Renal pelvis (tissue), 4 donors: ENCODE results near the gene RPTOR. TPM values are rescaled to one million over a fixed set of nuclear protein-coding genes. Genes with fewer than 3 reads are reported as not detected.
"Not testable (repeated sequence)": the region's sequence is repeated elsewhere in the genome, so short reads cannot be mapped to it uniquely, and the experiment has no call there.

ENCODE experiments used
- DNase-seq: peaks from one replicate; pipeline ENCODE4 v3.0.0-alpha.2; 2013
- polyA plus RNA-seq, 3 donors: library from polyadenylated mRNA; unstranded; fragments of 120-200 nt; gene quantifications; one replicate each; pipeline ENCODE4 v1.2.1, GENCODE V29; 2013; ENCODE audit not compliant: insufficient read length in 3 of 3

Gene RPTOR
- polyA plus RNA-seq, 3 donors = 20.7 to 25.0 (median 22.9) TPM

DNA sequence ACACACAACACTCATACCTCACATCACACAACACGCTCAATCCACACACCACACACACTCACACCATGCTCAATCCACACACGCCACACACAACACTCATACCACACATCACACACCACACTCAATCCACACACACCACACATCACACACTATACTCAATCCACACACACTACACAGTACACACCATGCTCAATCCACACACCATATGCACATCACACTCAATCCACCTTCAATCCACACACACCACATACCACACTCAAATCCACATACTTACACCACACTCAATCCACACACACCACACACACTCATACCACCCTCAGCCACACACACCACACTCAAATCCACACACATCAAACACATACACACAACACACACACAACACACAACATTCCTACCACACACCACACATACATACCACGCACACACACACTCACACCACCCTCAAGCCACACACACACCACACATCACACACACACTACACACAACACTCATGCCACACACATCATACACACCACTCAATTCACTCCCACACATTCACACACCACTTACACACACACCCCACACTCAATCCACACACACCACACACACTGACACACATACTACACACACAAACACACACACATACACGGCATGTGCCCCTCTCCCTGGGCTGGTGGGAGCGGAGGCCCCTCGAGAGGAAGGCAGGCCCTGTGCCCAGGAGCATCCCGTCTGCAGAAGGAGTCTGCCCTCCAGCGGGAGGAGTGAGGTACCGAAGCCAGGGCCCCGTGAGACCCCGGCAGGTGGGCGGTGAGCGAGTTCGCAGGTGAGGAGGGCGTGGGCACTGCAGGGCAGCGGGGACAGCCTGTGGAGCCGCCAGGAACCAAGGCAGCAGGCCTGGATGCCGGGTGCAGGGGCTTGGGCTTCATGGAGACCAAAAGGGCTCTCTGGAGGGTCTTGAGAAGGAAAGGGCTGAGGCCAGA is 33.1 kb upstream of the RPTOR start:
- DNase-seq = no peak

DNA sequence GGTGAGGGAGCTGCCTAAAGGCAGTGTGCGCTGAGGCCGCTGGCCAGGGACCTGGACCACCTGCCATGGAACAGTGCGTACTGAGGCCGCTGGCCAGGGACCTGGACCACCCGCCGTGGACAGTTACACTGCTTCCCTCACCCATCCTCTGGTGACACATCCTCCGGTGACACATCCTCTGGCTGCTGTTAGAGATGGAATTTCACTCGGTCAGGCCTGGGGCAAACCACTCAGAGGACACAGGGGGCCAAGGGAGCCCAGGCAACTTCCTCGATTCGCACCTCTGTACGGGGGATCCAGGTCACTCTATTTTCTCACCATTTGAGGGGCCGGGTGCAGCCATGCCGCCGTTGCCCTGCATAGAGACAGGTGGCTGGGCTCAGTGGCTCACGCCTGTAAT is 32.4 kb upstream of the RPTOR start:
- no peak for DNase-seq

DNA sequence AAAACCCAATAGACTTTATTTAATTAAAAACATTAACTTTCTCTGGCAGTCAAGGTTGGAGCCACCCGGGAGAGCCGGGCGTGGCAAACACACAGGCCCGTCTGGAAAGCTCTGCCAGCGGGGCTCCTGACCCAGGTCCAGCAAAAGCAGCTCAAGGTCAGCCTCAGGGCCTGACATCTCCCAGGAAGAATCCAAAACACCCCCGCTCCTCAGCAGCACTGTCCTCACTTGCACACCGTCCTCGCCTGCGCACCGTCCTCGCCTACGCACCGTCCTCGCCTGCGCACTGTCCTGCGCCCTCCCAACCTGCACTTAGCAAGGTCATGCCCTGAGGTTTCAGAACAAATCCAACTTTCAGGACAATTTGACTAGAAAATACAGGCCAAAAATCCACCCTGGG is 31.4 kb upstream of the RPTOR start:
- DNase-seq = no peak

DNA sequence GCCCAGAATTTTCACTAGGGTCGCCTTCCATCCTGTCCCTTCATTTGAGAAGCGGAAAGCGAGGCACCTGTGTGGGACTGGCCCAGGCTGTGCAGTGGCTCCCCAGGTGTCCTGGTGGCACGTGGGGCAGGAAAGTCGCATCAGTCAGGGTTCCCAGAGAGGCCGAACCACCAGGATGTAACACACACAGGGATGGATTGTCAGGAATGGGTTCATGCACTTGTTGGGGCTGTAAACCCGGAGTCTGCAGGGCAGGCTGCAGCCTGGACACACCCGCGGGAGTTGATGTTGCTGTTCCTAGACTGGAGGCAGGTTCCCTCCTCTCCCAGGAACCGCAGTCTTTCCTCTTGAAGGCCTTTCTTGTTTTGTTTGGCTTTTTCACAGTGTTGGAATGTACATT is 30.7 kb upstream of the RPTOR start:
- DNase-seq = no peak

- no peak for DNase-seq
Observed at GRCh38 chr17:80516171-80516932, 28.3 kb upstream of the RPTOR start.

DNA sequence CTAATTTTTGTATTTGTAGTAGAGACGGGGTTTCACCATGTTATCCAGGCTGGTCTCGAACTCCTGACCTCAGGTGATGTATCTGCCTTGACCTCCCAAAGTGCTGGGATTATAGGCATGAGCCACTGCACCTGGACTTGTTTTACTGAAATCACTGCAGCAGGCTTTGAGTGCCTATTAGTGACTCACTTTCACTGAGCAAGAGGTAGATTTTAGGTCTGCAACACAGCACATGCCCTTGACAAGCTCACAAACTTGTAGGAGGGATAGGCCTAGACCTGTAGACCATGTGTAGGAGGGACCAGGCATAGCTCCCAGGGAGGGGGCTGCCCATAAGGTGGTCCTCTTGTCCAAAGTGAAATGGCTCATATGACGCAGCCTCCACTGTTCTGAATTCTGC is 27.0 kb upstream of the RPTOR start:
- no peak for DNase-seq

- no peak for DNase-seq
Observed at GRCh38 chr17:80518392-80518791, 26.2 kb upstream of the RPTOR start.

DNA sequence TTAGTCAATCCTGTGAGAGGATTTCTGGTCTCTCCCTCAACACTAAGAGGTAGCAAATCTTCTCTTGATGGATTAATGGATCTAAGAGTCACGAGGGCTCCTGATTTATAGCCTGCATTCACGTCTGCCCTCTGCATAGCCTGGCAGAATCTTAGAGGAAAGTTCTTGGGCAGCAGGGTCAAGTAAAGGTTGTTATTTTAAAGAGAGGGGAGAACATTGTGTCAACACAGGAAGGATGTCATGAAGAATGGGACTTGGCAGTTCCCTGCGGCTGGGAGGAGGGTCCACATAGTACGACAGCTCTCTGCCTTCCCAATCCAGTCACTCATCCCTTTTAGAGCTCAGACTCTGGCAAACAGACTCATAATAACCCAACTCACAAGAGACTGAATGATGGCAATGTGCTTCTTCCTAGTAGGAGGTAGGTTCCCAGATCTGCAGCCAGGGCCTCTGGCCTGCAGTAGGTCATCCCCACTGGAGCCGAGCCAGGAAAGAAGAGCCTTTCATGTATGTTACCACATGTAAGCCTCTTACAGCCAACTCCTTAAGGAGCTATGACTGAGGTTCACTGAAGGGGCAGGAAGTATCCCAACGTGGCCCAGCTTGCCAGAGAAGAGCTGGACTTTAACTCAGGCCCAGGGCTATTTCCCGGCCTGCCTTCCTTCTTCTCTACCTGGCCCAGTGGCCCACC is 25.4 kb upstream of the RPTOR start:
- peak; percentile 58 for DNase-seq

DNA sequence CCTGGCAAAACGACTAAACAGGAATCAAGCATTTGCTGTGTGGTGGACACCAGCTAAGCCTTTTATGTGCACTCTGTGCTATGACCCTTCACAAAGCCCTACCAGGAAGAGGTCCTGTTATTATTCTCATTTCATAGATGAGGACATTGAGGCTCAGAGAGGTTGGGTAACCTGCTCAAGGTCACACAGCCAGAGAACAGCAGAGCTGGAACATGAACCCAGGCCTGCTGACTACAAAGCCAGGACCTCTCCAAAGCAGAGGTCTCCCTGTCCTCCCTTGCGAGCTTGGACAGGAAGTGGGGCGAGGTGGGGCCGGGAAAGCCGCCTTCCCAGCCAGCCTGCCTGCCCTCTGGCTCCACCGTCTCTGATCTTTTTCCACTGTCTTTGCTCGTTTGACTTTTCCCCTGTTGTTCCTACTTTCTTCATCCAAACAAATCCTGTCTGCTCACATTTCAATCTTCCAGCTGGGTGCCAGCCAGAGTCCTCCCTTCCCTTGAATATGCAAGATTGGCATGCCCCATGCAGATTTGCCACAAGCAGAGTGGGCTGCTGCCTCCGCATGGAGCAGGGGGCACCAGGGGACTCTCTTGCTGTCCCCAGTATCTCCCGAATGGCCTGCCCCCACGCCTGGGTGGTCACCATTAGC is 23.7 kb upstream of the RPTOR start:
- DNase-seq = no peak

DNA sequence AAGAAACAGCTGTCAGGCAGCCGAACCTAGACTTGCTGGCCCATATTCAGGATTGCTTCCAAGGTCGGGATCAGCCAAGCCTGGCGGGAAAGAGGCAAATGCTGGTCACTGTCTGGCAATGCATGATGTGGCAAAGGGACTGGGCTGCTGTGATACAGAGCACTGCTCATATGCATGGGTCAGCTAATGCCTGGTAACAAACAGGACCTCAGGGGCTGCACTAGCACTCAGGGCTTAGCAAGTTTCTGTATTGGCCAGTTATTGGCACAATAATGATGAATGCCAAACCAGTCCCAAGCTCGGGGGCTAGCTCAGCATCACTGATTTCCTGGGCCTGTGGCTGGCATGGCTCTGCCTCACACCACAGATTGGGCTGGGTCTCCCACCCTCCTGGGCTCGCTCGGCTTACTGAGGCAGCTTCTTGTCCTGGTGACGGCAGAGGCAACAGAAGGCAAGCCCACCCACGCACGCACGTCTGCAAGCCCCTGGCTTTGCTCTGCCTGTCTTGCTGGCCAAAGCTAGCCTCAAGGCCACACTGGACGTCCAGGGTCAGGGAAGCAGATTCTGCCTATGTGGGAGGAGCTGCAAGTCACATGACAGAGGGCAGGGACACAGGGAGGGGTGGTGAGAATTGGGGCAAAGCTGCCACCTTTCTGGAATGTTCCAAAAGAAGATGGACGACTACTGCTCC is 21.4 kb upstream of the RPTOR start:
- no peak for DNase-seq

DNA sequence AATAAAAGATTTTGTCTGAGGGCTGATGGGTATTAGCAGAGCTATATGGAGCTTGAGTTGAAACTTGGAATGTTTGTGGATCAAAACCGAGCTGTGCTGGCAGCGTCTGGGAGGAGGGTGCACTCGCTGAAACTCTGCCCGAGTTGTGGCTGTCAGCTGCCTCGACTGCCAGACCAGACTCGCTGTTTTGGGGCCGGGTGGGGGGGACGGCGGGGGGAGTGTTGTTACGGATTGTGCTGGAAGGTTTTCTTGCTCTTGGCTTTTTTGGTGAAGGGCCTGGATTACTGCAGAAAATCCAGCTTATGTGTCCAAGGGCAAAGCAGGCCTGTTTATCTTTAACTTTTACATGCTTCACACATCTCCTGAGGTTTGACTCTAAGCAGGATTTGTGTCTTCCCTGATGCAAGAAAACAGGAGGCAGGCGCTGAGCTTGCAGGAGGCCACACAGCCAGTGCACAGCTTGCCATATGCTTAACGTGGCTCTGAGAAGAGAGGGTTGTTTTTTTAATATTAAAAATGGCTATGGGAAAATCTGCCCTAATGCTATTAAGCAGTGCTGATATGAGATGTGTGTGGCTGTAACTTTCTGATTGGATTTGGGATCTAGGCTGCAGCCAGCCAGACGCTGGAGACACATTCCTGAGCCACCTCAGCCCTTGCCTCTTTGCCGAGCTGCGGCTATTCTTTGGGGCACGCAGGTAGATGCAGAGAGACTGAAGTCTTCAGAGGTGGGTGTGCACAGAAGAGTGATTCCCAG is 20.5 kb upstream of the RPTOR start:
- no peak for DNase-seq

DNA sequence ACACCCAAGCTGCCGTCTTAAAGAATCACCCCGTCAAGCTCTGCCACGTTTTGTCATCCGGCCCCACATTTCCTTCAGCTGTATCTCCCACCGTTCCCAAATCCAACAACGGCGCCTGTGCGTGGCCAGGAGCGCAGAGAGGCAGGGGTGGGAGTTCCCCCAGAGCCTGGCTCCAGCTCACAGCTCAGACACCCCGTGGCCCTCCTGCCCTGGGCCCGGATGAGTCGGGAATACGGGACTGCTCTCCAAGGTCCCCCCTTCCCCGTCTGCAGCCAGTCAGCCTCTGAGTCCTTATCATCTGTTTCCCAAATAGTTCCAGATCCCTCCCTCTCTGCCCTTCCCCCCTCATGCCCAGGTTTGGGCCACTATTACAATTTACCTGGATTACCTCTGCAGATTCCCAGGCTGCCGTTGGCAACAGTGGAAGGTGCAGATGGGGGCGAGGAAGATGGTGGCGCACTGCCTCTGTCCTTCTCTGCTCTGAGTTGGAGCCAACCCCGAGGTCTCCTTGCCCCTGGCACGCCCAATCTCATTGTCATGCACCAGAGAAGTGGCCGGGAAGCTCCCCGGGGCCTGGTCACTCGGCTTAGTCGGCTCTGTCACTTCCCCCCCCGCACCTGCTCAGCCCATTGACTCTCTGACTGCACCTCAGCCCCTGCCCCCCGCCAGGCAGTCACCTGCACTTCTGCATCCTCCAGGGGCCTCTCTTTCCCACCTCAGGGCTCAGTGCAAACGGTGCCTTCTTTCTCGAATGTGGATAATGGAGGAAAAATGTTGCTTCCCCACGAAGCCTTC is 18.3 kb upstream of the RPTOR start:
- DNase-seq = no peak

DNA sequence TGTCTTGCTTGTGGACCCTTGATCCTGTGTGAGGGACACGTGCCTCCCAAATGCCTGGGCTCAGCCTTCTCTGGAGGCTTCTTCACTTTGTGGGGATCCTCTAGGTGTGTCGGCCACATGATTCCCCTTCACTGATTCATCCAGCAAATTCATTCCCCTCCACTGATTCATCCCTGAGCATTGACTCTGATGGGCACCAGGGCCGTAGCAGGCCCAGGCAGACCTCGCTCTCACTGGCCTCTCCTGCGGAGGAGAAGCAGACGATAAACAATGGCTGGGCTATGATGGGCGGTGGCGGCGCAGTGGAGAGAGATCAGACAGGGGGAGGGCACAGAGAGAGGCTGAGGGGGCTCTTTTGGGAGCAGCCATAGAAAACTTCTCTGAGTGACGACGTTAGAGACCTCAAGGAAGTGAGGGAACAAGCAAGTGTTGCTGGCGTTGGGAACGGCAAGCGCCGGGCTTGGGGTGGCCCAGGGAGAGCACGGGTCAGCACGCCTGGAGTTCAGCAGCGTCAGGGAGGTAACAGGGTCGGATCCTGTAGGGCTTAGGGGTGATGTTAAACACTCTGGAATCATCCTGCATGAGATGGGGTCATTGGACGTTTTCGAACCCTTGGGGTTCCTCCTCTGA is 17.5 kb upstream of the RPTOR start:
- no peak for DNase-seq

GRCh38 chr17:80528536-80528935 is 16.1 kb upstream of the RPTOR start:
- DNase-seq = no peak

DNA sequence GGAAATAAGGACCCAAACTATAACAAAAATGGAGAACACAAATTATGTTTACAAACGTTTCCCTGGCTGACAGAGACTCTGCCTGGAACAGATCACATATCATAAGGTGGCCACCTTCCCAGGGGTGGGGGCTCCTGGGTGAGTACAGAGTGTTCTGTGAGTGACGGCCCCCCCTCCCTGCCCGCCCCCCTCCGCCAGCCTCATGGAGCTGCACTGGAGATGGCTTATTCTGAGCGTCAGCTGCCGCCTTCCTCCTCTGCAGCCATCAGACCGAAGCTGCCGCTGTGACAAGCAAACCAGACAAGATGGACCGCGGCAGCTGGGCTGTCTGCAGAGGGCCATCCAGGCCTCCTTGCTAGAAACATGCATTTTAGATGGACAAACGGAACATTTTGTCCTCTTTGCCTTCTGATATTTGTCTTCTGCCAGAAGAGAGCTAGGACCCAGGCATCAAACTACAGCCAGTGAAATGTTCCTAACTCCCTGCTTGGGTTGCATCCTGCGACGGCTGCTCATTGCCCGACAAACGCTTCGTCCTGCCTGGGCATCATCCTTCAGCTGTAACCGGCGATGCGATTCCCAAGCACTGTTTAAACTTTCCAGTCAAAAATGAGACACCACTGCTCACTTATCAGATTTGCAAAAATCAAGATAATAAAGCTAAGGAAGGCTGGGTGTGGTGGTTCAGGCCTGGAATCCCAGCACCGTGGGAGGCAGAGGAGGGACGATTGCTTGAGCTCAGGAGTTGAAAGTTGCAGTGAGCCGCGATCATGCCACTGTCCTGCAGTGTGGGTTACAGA is 15.3 kb upstream of the RPTOR start:
- DNase-seq = no peak

DNA sequence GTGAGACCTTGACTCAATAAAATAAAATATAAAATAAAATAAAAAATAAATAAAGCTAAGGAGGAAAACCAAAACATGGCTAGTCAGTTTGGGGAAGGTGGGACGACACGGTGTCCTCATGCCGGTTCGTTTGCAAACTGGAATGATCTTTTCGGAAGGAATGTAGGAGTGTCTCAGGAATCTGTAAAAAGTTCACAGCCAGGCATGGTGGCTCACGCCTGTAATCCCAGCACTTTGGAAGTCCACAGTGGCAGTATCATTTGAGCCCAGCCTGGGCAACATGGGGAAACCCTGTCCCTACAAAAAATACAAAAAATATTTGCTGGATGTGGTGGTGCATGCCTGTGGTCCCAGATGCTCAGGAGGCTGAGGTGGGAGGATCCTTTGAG is 14.7 kb upstream of the RPTOR start:
- DNase-seq = no peak

DNA sequence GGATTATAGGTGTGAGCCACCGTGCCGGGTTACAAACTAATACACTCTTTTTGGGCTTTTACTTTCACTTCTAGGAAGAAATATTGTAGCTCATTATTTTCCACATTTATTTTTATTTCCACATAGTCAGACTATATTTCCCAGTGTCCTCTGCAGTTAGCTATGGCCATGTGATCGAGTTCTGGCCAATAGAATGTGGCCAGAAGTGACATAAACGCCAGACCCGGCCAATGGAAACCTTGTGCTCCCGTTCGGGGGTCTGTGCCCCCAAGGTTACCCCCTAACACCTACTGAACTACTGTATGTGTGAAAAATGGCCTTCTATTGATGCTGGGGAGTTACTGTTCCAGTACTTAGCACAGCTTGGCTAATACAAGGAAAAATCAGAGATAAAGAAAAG is 13.2 kb upstream of the RPTOR start:
- no peak for DNase-seq

DNA sequence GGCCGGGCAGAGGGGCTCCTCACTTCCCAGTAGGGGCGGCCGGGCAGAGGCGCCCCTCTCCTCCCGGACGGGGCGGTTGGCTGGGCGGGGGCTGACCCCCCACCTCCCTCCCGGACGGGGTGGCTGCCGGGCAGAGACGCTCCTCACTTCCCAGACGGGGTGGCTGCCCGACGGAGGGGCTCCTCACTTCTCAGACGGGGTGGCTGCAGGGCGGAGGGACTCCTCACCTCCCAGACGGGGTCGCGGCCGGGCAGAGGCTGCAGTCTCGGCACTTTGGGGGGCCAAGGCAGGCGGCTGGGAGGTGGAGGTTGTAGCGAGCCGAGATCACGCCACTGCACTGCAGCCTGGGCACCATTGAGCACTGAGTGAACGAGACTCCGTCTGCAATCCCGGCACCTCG is 7.3 kb upstream of the RPTOR start:
- DNase-seq = not testable (repeated sequence)
